ENCODE data around the gene THOC1.
"Not testable (repeated sequence)": the region's sequence is repeated elsewhere in the genome, so short reads cannot be mapped to it uniquely, and the experiment has no call there.

Gene THOC1, protein sequence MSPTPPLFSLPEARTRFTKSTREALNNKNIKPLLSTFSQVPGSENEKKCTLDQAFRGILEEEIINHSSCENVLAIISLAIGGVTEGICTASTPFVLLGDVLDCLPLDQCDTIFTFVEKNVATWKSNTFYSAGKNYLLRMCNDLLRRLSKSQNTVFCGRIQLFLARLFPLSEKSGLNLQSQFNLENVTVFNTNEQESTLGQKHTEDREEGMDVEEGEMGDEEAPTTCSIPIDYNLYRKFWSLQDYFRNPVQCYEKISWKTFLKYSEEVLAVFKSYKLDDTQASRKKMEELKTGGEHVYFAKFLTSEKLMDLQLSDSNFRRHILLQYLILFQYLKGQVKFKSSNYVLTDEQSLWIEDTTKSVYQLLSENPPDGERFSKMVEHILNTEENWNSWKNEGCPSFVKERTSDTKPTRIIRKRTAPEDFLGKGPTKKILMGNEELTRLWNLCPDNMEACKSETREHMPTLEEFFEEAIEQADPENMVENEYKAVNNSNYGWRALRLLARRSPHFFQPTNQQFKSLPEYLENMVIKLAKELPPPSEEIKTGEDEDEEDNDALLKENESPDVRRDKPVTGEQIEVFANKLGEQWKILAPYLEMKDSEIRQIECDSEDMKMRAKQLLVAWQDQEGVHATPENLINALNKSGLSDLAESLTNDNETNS

DNA sequence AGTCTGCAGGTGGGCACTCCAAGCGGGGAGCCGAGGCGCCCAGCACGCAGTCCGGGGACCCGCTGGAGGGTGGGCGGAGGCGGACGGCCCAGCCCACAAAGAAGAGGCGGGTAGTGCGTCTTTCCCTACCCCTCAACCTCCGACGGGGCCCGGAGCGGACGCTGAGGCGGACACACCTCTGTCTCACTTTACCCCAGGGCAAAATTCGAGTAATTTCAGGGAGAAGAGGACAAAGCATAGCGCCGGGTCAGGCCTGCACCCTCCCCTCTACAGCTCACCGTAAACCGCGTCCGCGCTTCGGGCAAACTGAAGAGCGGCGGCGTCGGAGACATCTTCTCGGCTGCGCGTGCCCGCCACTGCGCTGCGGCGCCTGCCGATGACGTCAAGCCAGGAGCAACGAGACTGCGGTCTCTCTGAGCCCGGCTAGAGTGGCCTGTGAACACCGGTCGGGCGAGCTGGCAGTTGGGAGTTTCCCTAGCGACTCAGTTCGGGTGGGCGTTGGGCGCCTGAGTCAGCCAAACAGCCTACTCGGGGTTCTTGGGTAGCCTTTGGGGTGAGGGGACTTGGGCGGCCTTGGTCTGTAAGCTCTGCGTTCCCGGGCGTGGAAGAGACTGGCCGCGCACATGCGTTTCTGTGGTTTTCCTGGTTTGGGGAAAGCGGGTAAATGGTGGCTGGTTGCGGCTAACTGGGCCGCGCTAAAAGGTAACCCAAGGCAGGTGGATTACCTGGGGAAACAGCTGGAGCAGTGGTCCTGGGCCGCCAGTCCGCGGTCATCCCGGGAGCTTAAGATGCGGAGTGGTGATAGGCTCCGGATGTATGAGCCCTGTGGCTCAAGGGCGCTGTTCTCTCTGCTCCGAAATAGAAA lies at the start of gene THOC1:
Gene THOC1 (minus strand): TSS at position 360 of the 865 bp plus-strand sequence. CDS start 28 bp downstream, at position 332.
- H4K20me1 ChIP-seq, result peaks cover 15% of the 10 kb centered on the region; the same call in 1 of the 2 replicates
- peak within 1 kb of the TSS; percentile 82 for H3K4me2 ChIP-seq
- H3K36me3 ChIP-seq, result peaks cover 26% of the 10 kb centered on the region
- no peaks in the 10 kb centered on the region for H3K27me3 ChIP-seq
- peak within 1 kb of the TSS; percentile 96 for H3K9ac ChIP-seq
- peak within 1 kb of the TSS; percentile 98 for H3K4me3 ChIP-seq
- no peaks in the 10 kb centered on the region for H3K9me3 ChIP-seq
- peak within 1 kb of the TSS; percentile 98 for H3K27ac ChIP-seq
- no peak for TF ChIP-seq Cebpa-rat (IDR thresholded peaks at IDR 0.05)
- H3K4me1 ChIP-seq, result peaks cover 28% of the 10 kb centered on the region

DNA sequence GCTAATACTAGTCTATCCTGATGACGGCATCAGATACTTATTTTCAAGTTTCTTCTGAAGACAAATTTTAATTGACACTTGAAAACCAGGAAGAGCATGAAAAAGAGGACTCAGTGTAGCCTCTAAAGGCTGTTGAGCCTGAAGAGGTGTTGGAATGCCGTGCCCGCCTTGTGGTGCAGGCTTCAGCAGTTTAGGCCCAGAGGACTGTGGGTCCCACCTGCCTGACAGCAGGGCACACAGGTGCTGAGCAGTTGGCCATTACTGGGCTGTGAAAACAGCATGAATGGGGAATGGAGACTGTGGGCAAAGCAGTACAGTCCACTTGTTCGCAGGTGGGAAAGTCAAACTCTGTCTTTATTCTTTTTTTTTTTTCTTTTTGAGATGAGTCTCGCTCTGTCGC lies 49.8 kb upstream of the THOC1 start:
- Histone ChIP-seq H3K4me2 (no peak overlapping the region), H4K20me1 (no peaks in the 10 kb centered on the region), H3K4me3 (no peak overlapping the region), H3K36me3 (no peaks in the 10 kb centered on the region), H3K9ac (no peak overlapping the region), H3K27me3 (no peaks in the 10 kb centered on the region), H3K27ac (no peak overlapping the region), H3K4me1 (peaks cover 44% of the 10 kb centered on the region), H3K9me3 (no peaks in the 10 kb centered on the region)
- TF ChIP-seq Cebpa-rat (IDR thresholded peaks at IDR 0.05), result no peak

DNA sequence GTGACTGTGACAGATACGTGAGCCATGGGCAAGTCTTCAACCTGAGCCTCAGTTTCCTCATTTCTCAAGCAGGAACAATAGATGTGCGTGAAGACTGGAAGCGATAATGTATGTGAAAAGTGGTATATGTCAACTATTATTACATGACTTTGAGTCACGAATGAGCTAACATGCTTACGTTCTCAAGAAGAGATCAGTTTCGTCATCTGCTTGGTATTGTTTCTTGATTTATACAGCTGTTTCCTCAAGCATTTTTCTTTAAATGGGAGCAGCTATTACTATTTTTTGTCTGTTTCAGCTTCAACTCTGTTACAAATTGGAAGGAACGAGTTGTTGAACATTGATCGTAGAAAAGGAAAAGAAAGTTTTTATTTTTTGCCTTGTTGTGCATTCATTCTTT lies 48.5 kb upstream of the THOC1 start:
- no peak for TF ChIP-seq Cebpa-rat (IDR thresholded peaks at IDR 0.05)
- H3K9me3 ChIP-seq, result no peaks in the 10 kb centered on the region
- no peak overlapping the region for H3K4me3 ChIP-seq
- H3K27me3 ChIP-seq, result no peaks in the 10 kb centered on the region
- peak overlapping the region; percentile 37; the same call in 1 of the 2 replicates for H3K4me2 ChIP-seq
- no peak overlapping the region for H3K9ac ChIP-seq
- H3K27ac ChIP-seq, result no peak overlapping the region
- H4K20me1 ChIP-seq, result no peaks in the 10 kb centered on the region
- H3K4me1 ChIP-seq, result peaks cover 32% of the 10 kb centered on the region
- no peaks in the 10 kb centered on the region for H3K36me3 ChIP-seq

DNA sequence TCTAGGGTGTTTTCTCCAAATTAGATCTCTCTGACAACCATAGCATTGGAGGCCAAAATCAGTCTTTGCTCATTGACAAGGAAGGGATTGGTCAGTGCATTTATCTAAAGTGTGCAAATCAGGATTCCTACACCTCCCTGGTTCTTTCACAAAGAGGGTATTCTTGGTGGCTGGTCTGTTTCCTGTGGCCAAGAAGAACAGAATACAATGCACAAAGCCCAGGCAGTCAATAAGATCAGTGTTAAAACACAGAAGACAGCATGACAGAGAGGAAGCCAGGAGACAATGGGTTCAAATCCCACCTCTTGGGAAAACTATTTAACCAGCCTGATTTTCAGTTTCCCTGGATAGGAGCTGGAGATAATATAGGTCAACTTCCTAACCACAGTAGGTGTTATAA lies 46.1 kb upstream of the THOC1 start:
- no peaks in the 10 kb centered on the region for H3K9me3 ChIP-seq
- H4K20me1 ChIP-seq, result no peaks in the 10 kb centered on the region
- H3K27me3 ChIP-seq, result no peaks in the 10 kb centered on the region
- TF ChIP-seq Cebpa-rat (IDR thresholded peaks at IDR 0.05), result no peak
- H3K4me2 ChIP-seq, result no peak overlapping the region
- H3K4me1 ChIP-seq, result peaks cover 12% of the 10 kb centered on the region; the same call in 1 of the 2 replicates
- no peak overlapping the region for H3K27ac ChIP-seq
- H3K36me3 ChIP-seq, result no peaks in the 10 kb centered on the region
- H3K4me3 ChIP-seq, result no peak overlapping the region
- no peak overlapping the region for H3K9ac ChIP-seq

DNA sequence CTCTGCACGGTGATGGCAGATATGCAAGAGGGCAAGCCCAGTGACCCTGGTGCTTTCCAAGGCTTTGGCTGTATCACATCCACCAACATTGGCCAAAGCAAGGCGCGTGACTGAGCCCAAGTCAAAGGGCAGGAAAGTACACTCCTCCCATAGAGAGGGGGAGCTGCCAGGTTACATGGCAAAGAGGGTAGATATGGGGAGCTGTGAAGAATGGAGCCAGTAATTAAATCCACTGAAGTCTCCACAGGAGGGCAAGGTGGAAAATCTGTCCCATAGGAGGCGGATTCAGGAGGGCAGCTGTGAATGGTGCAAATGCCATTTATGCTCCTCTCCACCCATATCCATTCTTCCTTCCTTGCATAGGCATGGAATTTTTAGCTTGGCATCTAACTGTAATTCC lies 44.6 kb upstream of the THOC1 start:
- H3K27me3 ChIP-seq, result no peaks in the 10 kb centered on the region
- no peaks in the 10 kb centered on the region for H4K20me1 ChIP-seq
- H3K9ac ChIP-seq, result no peak overlapping the region
- no peak overlapping the region for H3K4me2 ChIP-seq
- no peaks in the 10 kb centered on the region for H3K36me3 ChIP-seq
- peaks cover 8% of the 10 kb centered on the region; the same call in 1 of the 2 replicates for H3K4me1 ChIP-seq
- H3K9me3 ChIP-seq, result no peaks in the 10 kb centered on the region
- no peak overlapping the region for H3K4me3 ChIP-seq
- H3K27ac ChIP-seq, result no peak overlapping the region
- no peak for TF ChIP-seq Cebpa-rat (IDR thresholded peaks at IDR 0.05)

DNA sequence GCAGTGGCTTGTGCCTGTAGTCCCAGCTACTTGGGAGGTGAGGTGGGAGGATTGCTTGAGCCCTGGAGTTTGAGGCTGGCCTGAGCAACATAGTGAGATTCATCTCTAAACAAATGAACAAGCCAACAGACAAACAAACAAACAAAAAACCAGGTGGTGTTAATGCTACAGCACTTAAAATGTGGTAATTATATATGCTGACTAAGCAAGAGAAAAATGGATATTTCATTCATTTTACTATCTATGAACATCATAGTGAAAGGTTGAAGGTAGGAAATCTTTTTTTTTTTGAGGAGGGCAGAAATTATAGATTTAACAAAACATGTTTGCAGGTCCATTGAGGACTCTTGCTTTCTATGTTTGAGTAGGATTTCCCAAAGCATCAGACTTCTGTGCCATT lies 42.2 kb upstream of the THOC1 start:
- Histone ChIP-seq H3K9me3 (no peaks in the 10 kb centered on the region), H3K4me3 (no peak overlapping the region), H3K4me2 (no peak overlapping the region), H4K20me1 (no peaks in the 10 kb centered on the region), H3K27ac (no peak overlapping the region), H3K36me3 (no peaks in the 10 kb centered on the region), H3K4me1 (no peaks in the 10 kb centered on the region), H3K27me3 (no peaks in the 10 kb centered on the region), H3K9ac (no peak overlapping the region)
- no peak for TF ChIP-seq Cebpa-rat (IDR thresholded peaks at IDR 0.05)

DNA sequence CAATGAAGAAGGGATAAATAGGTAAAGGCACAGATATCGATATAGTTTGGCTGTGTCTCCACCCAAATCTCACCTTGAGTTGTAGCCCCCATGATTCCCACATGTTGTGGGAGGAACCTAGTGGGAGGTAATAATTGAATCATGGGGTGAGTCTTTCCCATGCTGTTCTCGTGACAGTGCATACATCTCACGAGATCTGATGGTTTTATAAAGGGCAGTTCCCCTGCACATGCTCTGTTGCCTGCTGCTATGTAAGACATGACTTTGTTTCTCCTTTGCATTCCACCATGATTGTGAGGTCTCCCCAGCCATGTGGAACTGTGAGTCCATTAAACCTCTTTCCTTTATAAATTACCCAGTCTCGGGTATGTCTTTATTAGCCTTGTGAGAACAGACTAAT lies 40.2 kb upstream of the THOC1 start:
- not testable (repeated sequence) for H3K4me1 ChIP-seq, H3K9ac ChIP-seq, H3K36me3 ChIP-seq, H3K4me2 ChIP-seq, H4K20me1 ChIP-seq, H3K9me3 ChIP-seq, H3K4me3 ChIP-seq, H3K27me3 ChIP-seq, H3K27ac ChIP-seq

DNA sequence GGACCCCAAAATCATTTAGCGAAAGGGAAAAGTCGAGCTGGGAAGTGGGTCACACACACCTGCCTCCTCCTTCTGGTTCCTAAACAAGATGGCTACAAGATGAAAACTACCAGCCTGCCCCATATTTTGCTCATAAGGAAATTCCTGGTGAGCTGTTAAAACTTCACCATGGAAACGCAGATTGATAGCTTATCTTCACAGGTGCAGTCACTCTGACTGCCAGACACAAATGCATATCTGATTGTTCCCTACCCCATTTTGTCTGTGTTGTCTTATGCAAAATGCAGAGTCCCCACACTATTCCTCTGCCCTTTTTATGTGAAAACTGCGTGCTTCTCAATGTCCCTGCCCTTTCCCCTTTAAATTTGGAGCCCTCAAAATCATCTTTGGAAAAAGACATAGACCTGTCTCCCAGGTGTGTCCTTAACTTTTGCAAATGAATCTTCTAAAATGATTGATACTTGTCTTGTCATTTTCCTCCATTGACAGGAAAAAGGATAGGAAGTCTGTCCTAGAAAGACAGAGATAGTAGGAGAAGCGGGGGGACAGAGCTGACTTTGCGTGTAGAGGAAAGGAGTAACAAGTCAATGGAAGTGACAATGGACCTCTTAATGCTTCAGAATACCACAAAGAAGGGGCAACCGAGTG lies 38.9 kb upstream of the THOC1 start:
- Histone ChIP-seq H3K4me2 (no peak overlapping the region), H3K9ac (no peak overlapping the region), H3K4me3 (no peak overlapping the region), H3K36me3 (no peaks in the 10 kb centered on the region), H3K4me1 (no peaks in the 10 kb centered on the region), H3K27me3 (no peaks in the 10 kb centered on the region), H3K9me3 (no peaks in the 10 kb centered on the region), H4K20me1 (no peaks in the 10 kb centered on the region), H3K27ac (no peak overlapping the region)
- no peak for TF ChIP-seq Cebpa-rat (IDR thresholded peaks at IDR 0.05)

DNA sequence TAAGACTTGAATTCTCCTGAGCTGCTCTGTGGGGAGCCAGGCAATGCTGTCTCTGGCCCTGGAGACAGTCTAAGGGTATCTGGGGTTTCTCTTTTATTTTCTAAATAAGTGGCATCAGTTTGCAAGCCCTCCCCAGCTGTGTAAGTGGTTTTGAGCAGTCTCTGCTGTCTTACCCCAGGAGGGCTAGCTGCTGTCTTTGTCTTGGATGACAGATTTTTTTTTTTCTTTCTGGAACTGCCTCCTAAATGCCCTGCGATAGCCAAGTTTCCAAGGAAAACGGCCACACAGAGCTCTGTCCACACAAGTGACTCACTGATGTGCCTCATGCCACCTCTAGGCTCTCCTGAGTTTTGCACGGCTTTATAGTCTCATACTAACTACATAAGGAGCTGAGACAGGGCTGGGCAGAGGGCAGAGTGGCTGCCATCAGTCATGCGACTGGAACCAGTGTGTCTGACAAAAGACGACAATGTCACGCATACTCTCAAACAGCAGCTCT lies 37.2 kb upstream of the THOC1 start:
- no peaks in the 10 kb centered on the region for H4K20me1 ChIP-seq
- no peak overlapping the region for H3K27ac ChIP-seq
- no peak overlapping the region for H3K4me2 ChIP-seq
- H3K4me3 ChIP-seq, result no peak overlapping the region
- TF ChIP-seq Cebpa-rat (IDR thresholded peaks at IDR 0.05), result no peak
- no peaks in the 10 kb centered on the region for H3K36me3 ChIP-seq
- no peak overlapping the region for H3K9ac ChIP-seq
- no peaks in the 10 kb centered on the region for H3K27me3 ChIP-seq
- H3K4me1 ChIP-seq, result no peaks in the 10 kb centered on the region
- no peaks in the 10 kb centered on the region for H3K9me3 ChIP-seq
